DND-41 (cell line): ENCODE data around the gene CCR4.

ENCODE experiments used
- ATAC-seq: fragments of 200-7000 bp; cut with Tn5 transposase; 3 replicates; pipeline ENCODE4 v1.9.1; 2021; ENCODE audit warnings: low read depth; ENCODE audit not compliant: insufficient read depth
- DNase-seq: peaks from one replicate; pipeline ENCODE4 v3.0.0-alpha.2; 2020
- H2AFZ ChIP-seq: 2 replicates; pipeline ENCODE4 v1.6.0; 2012; ENCODE audit warnings: low read depth, low read length
- H3K27ac ChIP-seq: 2 replicates; pipeline ENCODE4 v1.5.1; 2012; ENCODE audit warnings: low read length, inconsistent platforms
- H3K27me3 ChIP-seq: fragments of 200-600 bp; sonication (generic); 2 replicates; pipeline ENCODE4 v1.6.0; 2012; ENCODE audit warnings: low read length, mild to moderate bottlenecking, inconsistent platforms; ENCODE audit not compliant: insufficient read depth, poor library complexity
- H3K36me3 ChIP-seq: 2 replicates; pipeline ENCODE4 v1.5.1; 2012; ENCODE audit warnings: low read length, inconsistent platforms; ENCODE audit not compliant: insufficient read depth
- H3K4me1 ChIP-seq: 2 replicates; pipeline ENCODE4 v1.5.1; 2012; ENCODE audit warnings: mild to moderate bottlenecking, low read length; ENCODE audit not compliant: insufficient read depth
- H3K4me2 ChIP-seq: 2 replicates; pipeline ENCODE4 v1.6.0; 2012; ENCODE audit warnings: mild to moderate bottlenecking, moderate library complexity, low read length, inconsistent platforms; ENCODE audit not compliant: insufficient read depth
- H3K4me3 ChIP-seq, 2 experiments: fragments of 200-600 bp in 1 of 2; shearing (Covaris generic) in 1 of 2; 2 replicates each; pipeline ENCODE4 v1.5.1; 2012 to 2016; ENCODE audit warnings: inconsistent platforms in 2 of 2, low read length in 2 of 2, mild to moderate bottlenecking in 2 of 2, low read depth in 1 of 2, moderate library complexity in 1 of 2
- H3K79me2 ChIP-seq: 2 replicates; pipeline ENCODE4 v1.6.0; 2012; ENCODE audit warnings: low read length, inconsistent platforms; ENCODE audit not compliant: insufficient read depth
- H3K9ac ChIP-seq: 2 replicates; pipeline ENCODE4 v1.6.0; 2012; ENCODE audit warnings: low read depth, mild to moderate bottlenecking, inconsistent platforms, low read length, moderate library complexity
- H3K9me3 ChIP-seq: 2 replicates; pipeline ENCODE4 v1.5.1; 2012; ENCODE audit warnings: low read length, moderate library complexity, mild to moderate bottlenecking, inconsistent platforms; ENCODE audit not compliant: insufficient read depth, severe bottlenecking
- H4K20me1 ChIP-seq: 2 replicates; pipeline ENCODE4 v1.6.0; 2012; ENCODE audit warnings: low read length; ENCODE audit not compliant: insufficient read depth
- EZH2 ChIP-seq: IDR thresholded peaks from 3 replicates; pipeline ENCODE4 v1.6.1; 2012; ENCODE audit warnings: borderline replicate concordance, low read depth, mild to moderate bottlenecking, moderate library complexity, low read length, inconsistent platforms; ENCODE audit not compliant: severe bottlenecking
- TF ChIP-seq, protein P1 (sequence below): IDR thresholded peaks from 2 replicates; pipeline ENCODE4 v1.5.1; 2012; ENCODE audit warnings: borderline replicate concordance, low read length, moderate library complexity, mild to moderate bottlenecking; ENCODE audit not compliant: poor library complexity, severe bottlenecking; ENCODE audit errors: extremely low read depth

The CCR4 gene

DNA sequence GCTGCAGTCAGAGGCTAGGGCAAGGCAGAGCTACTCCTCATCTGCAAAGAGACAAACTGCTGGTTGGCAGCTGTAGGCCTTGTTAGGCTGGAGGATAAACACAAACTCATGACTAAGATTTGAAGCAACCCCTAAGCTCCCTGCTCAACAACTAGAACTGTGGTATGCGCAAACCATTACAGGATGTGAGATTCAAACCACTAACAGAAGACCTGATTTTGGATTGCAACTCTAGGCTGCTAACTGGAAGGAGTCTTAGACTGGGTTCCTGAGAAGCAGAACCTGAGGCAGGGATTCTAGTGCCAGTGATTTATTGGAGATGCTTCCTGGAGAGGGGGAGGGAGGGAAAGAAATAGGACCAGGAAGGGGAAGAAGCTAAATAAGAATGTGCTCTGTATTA lies 22.5 kb downstream of the CCR4 start:
- H3K4me2 ChIP-seq, result no peak overlapping the region
- H3K9ac ChIP-seq, result no peak overlapping the region
- no peaks in the 10 kb centered on the region for H3K9me3 ChIP-seq
- no peak overlapping the region for H3K4me3 ChIP-seq
- no peaks in the 10 kb centered on the region for H4K20me1 ChIP-seq
- no peak overlapping the region for H3K27ac ChIP-seq
- TF ChIP-seq, protein P1, sequence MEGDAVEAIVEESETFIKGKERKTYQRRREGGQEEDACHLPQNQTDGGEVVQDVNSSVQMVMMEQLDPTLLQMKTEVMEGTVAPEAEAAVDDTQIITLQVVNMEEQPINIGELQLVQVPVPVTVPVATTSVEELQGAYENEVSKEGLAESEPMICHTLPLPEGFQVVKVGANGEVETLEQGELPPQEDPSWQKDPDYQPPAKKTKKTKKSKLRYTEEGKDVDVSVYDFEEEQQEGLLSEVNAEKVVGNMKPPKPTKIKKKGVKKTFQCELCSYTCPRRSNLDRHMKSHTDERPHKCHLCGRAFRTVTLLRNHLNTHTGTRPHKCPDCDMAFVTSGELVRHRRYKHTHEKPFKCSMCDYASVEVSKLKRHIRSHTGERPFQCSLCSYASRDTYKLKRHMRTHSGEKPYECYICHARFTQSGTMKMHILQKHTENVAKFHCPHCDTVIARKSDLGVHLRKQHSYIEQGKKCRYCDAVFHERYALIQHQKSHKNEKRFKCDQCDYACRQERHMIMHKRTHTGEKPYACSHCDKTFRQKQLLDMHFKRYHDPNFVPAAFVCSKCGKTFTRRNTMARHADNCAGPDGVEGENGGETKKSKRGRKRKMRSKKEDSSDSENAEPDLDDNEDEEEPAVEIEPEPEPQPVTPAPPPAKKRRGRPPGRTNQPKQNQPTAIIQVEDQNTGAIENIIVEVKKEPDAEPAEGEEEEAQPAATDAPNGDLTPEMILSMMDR, result no peak
- TF ChIP-seq EZH2, result no peak
- no peaks in the 10 kb centered on the region for H3K79me2 ChIP-seq
- DNase-seq (peak; percentile 28), ATAC-seq (peak; percentile 89)
- H3K36me3 ChIP-seq, result no peaks in the 10 kb centered on the region
- H2AFZ ChIP-seq, result no peak overlapping the region
- 0 out of 2 replicates have a peak, but pooled peaks cover 5% of the 10 kb centered on the region for H3K4me1 ChIP-seq
- no peaks in the 10 kb centered on the region for H3K27me3 ChIP-seq

DNA sequence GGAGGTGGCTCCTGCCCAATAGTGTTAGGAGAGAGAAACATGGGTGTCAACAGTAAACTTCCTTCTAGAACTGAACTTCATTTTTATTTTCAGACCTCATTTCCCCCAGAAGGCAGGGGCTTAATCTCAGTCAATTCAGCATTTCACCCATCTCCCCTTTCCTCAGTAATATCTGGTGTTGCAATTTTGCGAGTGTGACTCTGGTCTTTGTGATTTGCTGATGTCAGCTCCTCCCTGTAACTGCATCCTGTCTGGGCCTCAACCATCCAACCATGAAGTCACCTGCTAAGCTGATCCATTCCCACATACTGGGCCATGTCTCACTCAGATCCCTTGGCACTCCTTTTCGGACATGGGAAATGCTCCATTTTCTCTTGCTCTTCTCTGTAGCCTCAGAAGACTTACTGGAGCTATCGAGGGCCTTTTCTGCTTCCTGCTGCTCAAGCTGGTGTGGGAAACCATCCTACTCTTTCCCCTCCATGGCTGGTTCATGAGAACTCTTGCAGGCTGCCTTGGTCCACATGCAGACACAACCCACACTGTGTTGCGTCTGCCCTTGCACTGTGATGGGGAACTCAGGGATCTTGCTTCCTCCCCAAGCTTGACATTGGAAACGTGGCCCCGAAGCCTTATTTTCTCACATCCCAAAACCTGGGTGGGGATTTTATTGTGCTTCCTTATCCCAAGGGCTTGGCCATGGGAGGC lies 24.6 kb downstream of the CCR4 start:
- H3K4me1 ChIP-seq, result 0 out of 2 replicates have a peak, but pooled peaks cover 5% of the 10 kb centered on the region
- 0 out of 3 replicates have a peak, but pooled peaks have one; percentile 20 for ATAC-seq
- no peaks in the 10 kb centered on the region for H3K9me3 ChIP-seq
- H3K27ac ChIP-seq, result no peak overlapping the region
- H3K79me2 ChIP-seq, result no peaks in the 10 kb centered on the region
- no peak for TF ChIP-seq EZH2
- TF ChIP-seq, protein P1, result no peak
- H4K20me1 ChIP-seq, result no peaks in the 10 kb centered on the region
- H3K36me3 ChIP-seq, result no peaks in the 10 kb centered on the region
- no peak overlapping the region for H2AFZ ChIP-seq
- no peak overlapping the region for H3K4me2 ChIP-seq
- no peaks in the 10 kb centered on the region for H3K27me3 ChIP-seq
- DNase-seq, result no peak
- no peak overlapping the region for H3K4me3 ChIP-seq
- no peak overlapping the region for H3K9ac ChIP-seq

DNA sequence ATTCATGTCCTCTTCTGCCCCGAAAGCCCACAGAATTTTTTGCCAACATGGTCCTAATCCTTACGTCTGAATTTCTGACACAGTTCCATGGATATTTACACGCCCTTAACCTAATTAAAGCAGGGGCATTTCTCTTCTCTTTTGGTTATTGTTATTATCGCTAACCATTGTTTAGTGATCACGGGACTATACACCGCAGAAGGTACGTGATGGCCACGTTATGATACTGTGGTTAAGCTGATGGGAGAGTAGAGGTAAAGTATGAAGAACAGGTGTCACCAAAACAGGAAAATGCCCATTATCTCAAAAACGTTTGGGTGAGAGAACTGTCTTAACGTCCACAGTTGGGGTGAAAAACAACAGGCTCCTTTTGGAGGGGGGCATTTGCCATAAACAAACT lies 26.4 kb downstream of the CCR4 start:
- no peaks in the 10 kb centered on the region for H4K20me1 ChIP-seq
- no peak overlapping the region for H3K4me3 ChIP-seq
- no peak overlapping the region for H3K9ac ChIP-seq
- no peaks in the 10 kb centered on the region for H3K36me3 ChIP-seq
- no peak for DNase-seq
- no peak for TF ChIP-seq EZH2
- TF ChIP-seq, protein P1, result no peak
- ATAC-seq, result no peak
- H3K27ac ChIP-seq, result no peak overlapping the region
- H3K9me3 ChIP-seq, result no peaks in the 10 kb centered on the region
- H3K4me2 ChIP-seq, result no peak overlapping the region
- peak overlapping the region; percentile 52 for H2AFZ ChIP-seq
- H3K79me2 ChIP-seq, result no peaks in the 10 kb centered on the region
- 0 out of 2 replicates have a peak, but pooled peaks cover 5% of the 10 kb centered on the region for H3K4me1 ChIP-seq
- no peaks in the 10 kb centered on the region for H3K27me3 ChIP-seq
